HepG2 (cell line): Measurements from ENCODE around the gene SLC17A3. TPM values are rescaled to one million over a fixed set of nuclear protein-coding genes. Genes with fewer than 3 reads are reported as not detected.

Experiments
- AHDC1 ChIP-seq: sonication (generic); formaldehyde crosslinking; IDR thresholded peaks from 2 replicates; pipeline ENCODE4 v1.5.1; 2020; ENCODE audit warnings: mild to moderate bottlenecking, missing genetic modification reagents, borderline replicate concordance
- CEBPG ChIP-seq: IDR thresholded peaks from 2 replicates; pipeline ENCODE4 v1.6.1; 2016
- GATA4 ChIP-seq: sonication (generic); IDR thresholded peaks from 2 replicates; pipeline ENCODE4 v1.6.1; 2016; ENCODE audit warnings: antibody characterized with exemption, low read depth, borderline replicate concordance
- IRF2 ChIP-seq: IDR thresholded peaks from 2 replicates; pipeline ENCODE4 v1.6.1; 2018; ENCODE audit warnings: missing genetic modification reagents, missing compliant biosample characterization
- KDM4B ChIP-seq: sonication (generic); formaldehyde crosslinking; IDR thresholded peaks from 2 replicates; pipeline ENCODE4 v1.4.0; 2020; ENCODE audit warnings: missing genetic modification reagents
- KDM6A ChIP-seq: IDR thresholded peaks from 2 replicates; pipeline ENCODE4 v1.6.1; 2016; ENCODE audit warnings: low read depth
- PITX1 ChIP-seq: sonication (generic); formaldehyde crosslinking; IDR thresholded peaks from 2 replicates; pipeline ENCODE4 v1.5.1; 2020; ENCODE audit warnings: mild to moderate bottlenecking, missing genetic modification reagents
- POGZ ChIP-seq: sonication (generic); formaldehyde crosslinking; IDR thresholded peaks from 2 replicates; pipeline ENCODE4 v1.4.0; 2020; ENCODE audit warnings: mild to moderate bottlenecking, missing genetic modification reagents
- TEF ChIP-seq: sonication (generic); formaldehyde crosslinking; IDR thresholded peaks from 2 replicates; pipeline ENCODE4 v1.5.0; 2020; ENCODE audit warnings: missing genetic modification reagents
- ZGPAT ChIP-seq: IDR thresholded peaks from 2 replicates; pipeline ENCODE4 v1.6.1; 2016; ENCODE audit warnings: mild to moderate bottlenecking
- ZMYM3 ChIP-seq: sonication (generic); formaldehyde crosslinking; IDR thresholded peaks from 2 replicates; pipeline ENCODE4 v1.5.1; 2020; ENCODE audit warnings: mild to moderate bottlenecking, missing genetic modification reagents
- ZNF317 ChIP-seq: sonication (generic); formaldehyde crosslinking; IDR thresholded peaks from 2 replicates; pipeline ENCODE4 v1.5.0; 2020; ENCODE audit warnings: mild to moderate bottlenecking, missing genetic modification reagents
- ZNF354B ChIP-seq: sonication (generic); formaldehyde crosslinking; IDR thresholded peaks from 2 replicates; pipeline ENCODE4 v1.8.0; 2022; ENCODE audit warnings: mild to moderate bottlenecking, missing genetic modification reagents
- ZNF709 ChIP-seq: sonication (generic); formaldehyde crosslinking; IDR thresholded peaks from 2 replicates; pipeline ENCODE4 v1.5.0; 2020; ENCODE audit warnings: mild to moderate bottlenecking, missing genetic modification reagents
- ZNF781 ChIP-seq: sonication (generic); formaldehyde crosslinking; IDR thresholded peaks from 2 replicates; pipeline ENCODE4 v1.5.1; 2020; ENCODE audit warnings: borderline replicate concordance, mild to moderate bottlenecking, missing genetic modification reagents; ENCODE audit errors: not compliant biosample characterization
- ZNF83 ChIP-seq: sonication (generic); formaldehyde crosslinking; IDR thresholded peaks from 2 replicates; pipeline ENCODE4 v1.4.0; 2020; ENCODE audit warnings: missing genetic modification reagents, mild to moderate bottlenecking, borderline replicate concordance
- ZNF850 ChIP-seq: sonication (generic); formaldehyde crosslinking; conservative IDR thresholded peaks from 2 replicates; pipeline ENCODE4 v1.9.0; 2021; ENCODE audit warnings: mild to moderate bottlenecking, missing genetic modification reagents
- ZSCAN9 ChIP-seq: IDR thresholded peaks from 2 replicates; pipeline ENCODE4 v1.6.1; 2016; ENCODE audit warnings: borderline replicate concordance
- polyA plus RNA-seq, 8 experiments: library from polyadenylated mRNA; depleted of rRNA in 3 of 8; stranded (reverse) in 7 of 8; unstranded in 1 of 8; fragments of >200 nt; fragmentation: Illumina TruSeq in 4 of 8; extraction: Trizol in 4 of 8; gene quantifications; 2 replicates each; pipeline versions ENCODE4 v1.2.1 to v1.2.3, GENCODE V29; 2011 to 2016; ENCODE audit warnings: low read depth in 4 of 8, missing spikeins in 1 of 8, mixed read lengths in 1 of 8; ENCODE audit not compliant: insufficient read depth in 1 of 8
- total RNA-seq, 5 experiments: library from RNA; depleted of rRNA; stranded (reverse); fragments of >200 nt; fragmentation: Illumina TruSeq; extraction: Trizol; gene quantifications; 2 replicates each; pipeline ENCODE4 v1.2.3, GENCODE V29; 2016; ENCODE audit warnings: low read depth in 1 of 5
- TF ChIP-seq, protein P1 (sequence below), 2 experiments: fragments of 450-650 bp in 1 of 2; sonication (generic) in 1 of 2; formaldehyde crosslinking; IDR thresholded peaks; 2 replicates each; pipeline versions ENCODE4 v1.5.0 to v1.8.0; 2020 to 2022; ENCODE audit warnings: mild to moderate bottlenecking in 1 of 2, missing genetic modification reagents in 1 of 2
- TF ChIP-seq, protein P2 (sequence below): IDR thresholded peaks from 2 replicates; pipeline ENCODE4 v1.6.1; 2016; ENCODE audit warnings: low read depth, borderline replicate concordance

The SLC17A3 gene
- total and polyA plus RNA-seq, 2 of the 13 experiments (the other 11 are each of a cell fraction or from before 2014, with no cell fraction given): 0.09 to 0.11 TPM

GRCh38 chr6:25907475-25908014 lies 33.5 kb upstream of the SLC17A3 start (continued):
- TF ChIP-seq, protein P1, sequence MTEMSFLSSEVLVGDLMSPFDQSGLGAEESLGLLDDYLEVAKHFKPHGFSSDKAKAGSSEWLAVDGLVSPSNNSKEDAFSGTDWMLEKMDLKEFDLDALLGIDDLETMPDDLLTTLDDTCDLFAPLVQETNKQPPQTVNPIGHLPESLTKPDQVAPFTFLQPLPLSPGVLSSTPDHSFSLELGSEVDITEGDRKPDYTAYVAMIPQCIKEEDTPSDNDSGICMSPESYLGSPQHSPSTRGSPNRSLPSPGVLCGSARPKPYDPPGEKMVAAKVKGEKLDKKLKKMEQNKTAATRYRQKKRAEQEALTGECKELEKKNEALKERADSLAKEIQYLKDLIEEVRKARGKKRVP (CRISPR knock-in tag; IDR thresholded peaks at IDR 0.05): peak in 1 of 2 experiments; percentile 99; a peak in 2 of 4 replicates
- TF ChIP-seq POGZ: peak; percentile 75; the same call in 1 of the 2 replicates
- peak; percentile 49; the same call in 1 of the 2 replicates for TF ChIP-seq ZSCAN9
- TF ChIP-seq TEF (CRISPR knock-in tag): no peak
- TF ChIP-seq KDM4B: peak; percentile 73
- TF ChIP-seq ZNF354B (CRISPR knock-in tag): no peak
- TF ChIP-seq, protein P2, sequence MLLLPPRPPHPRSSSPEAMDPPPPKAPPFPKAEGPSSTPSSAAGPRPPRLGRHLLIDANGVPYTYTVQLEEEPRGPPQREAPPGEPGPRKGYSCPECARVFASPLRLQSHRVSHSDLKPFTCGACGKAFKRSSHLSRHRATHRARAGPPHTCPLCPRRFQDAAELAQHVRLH (CRISPR knock-in tag): 0 out of 2 replicates have a peak, but pooled peaks have one; percentile 22
- peak; percentile 86; the same call in 1 of the 2 replicates for TF ChIP-seq GATA4
- TF ChIP-seq ZNF850 (CRISPR knock-in tag): 0 out of 2 replicates have a peak, but pooled peaks have one; percentile 59
- peak; percentile 97 for TF ChIP-seq PITX1 (CRISPR knock-in tag)
- TF ChIP-seq AHDC1 (CRISPR knock-in tag): peak; percentile 99
- peak; percentile 87 for TF ChIP-seq CEBPG (CRISPR knock-in tag)
- peak; percentile 46; the same call in 1 of the 2 replicates for TF ChIP-seq ZNF317
- TF ChIP-seq ZMYM3 (CRISPR knock-in tag): peak; percentile 38; the same call in 1 of the 2 replicates
- TF ChIP-seq IRF2: peak; percentile 87
- no peak for TF ChIP-seq ZNF83
- peak; percentile 84 for TF ChIP-seq ZGPAT
- TF ChIP-seq KDM6A: peak; percentile 87
- TF ChIP-seq ZNF781 (CRISPR knock-in tag): no peak
- TF ChIP-seq ZNF709: no peak
